A549 (cell line): ENCODE results near the gene KLHL3. TPM values are rescaled to one million over a fixed set of nuclear protein-coding genes. Genes with fewer than 3 reads are reported as not detected.

Experiments used
- ATAC-seq, 2 experiments: fragments of 200-7000 bp in 1 of 2; fragments of >200 bp in 1 of 2; cut with Nextera tagmentation in 1 of 2; cut with Tn5 transposase in 1 of 2; 3 replicates each; pipeline versions ENCODE4 v1.8.0 to v1.9.1; 2018 to 2020; ENCODE audit warnings: mild to moderate bottlenecking in 1 of 2, moderate library complexity in 1 of 2
- CTCF ChIA-PET: fragments of 300-600 bp; sonication (Branson Sonifier 250); formaldehyde crosslinking; extraction: SDS; loops from one replicate; lab custom pipeline; 2021; ENCODE audit warnings: antibody characterized with exemption, inconsistent platforms; lab: Yijun Ruan, JAX
- POLR2A ChIA-PET: fragments of 350-600 bp; formaldehyde crosslinking; extraction: SDS; loops from one replicate; lab custom pipeline; 2021; ENCODE audit warnings: antibody characterized with exemption, inconsistent platforms; lab: Yijun Ruan, JAX
- DNase-seq, 2 experiments: peaks; one replicate each; pipeline versions ENCODE4 v3.0.0 to v3.0.0-alpha.2; 2011 to 2016; ENCODE audit warnings: low read depth in 1 of 2, low spot score in 1 of 2
- FAIRE-seq: peaks from 2 replicates; lab custom pipeline; 2011; peaks lifted over from hg19 to GRCh38; lab: Jason Lieb, UNC
- H3K27ac ChIP-seq, 2 experiments: fragments of >200 bp; sonication (Bioruptor Twin); formaldehyde crosslinking; 3 replicates each; pipeline ENCODE4 v1.5.1; 2016 to 2017
- H3K4me1 ChIP-seq: fragments of >200 bp; sonication (Bioruptor Twin); formaldehyde crosslinking; 3 replicates; pipeline ENCODE4 v1.6.1; 2016
- H3K4me2 ChIP-seq: fragments of >200 bp; sonication (Bioruptor Twin); formaldehyde crosslinking; 3 replicates; pipeline ENCODE4 v1.6.1; 2016
- H3K4me3 ChIP-seq: fragments of >200 bp; sonication (Bioruptor Twin); formaldehyde crosslinking; 3 replicates; pipeline ENCODE4 v1.5.1; 2016
- H3K9me3 ChIP-seq: fragments of >200 bp; sonication (Bioruptor Twin); formaldehyde crosslinking; 3 replicates; pipeline ENCODE4 v1.6.1; 2016
- BCL3 ChIP-seq: fragments of >200 bp; sonication (Bioruptor Twin); formaldehyde crosslinking; IDR thresholded peaks from 3 replicates; pipeline ENCODE4 v1.6.1; 2016
- BHLHE40 ChIP-seq: IDR thresholded peaks from 2 replicates; pipeline ENCODE4 v1.6.1; 2012; ENCODE audit warnings: low read depth, low read length, inconsistent platforms
- CBX2 ChIP-seq: fragments of 200-600 bp; sonication (generic); IDR thresholded peaks from 2 replicates; pipeline ENCODE4 v1.6.1; 2016; ENCODE audit warnings: low read depth, mild to moderate bottlenecking, borderline replicate concordance
- CTCF ChIP-seq: fragments of >200 bp; sonication (Bioruptor Twin); formaldehyde crosslinking; IDR thresholded peaks from 3 replicates; pipeline ENCODE4 v1.5.1; 2016
- E2F6 ChIP-seq: IDR thresholded peaks from 2 replicates; pipeline ENCODE4 v1.6.1; 2012; ENCODE audit warnings: low read depth, borderline replicate concordance
- EHF ChIP-seq: fragments of 250-450 bp; sonication (Bioruptor Pico); IDR thresholded peaks from 2 replicates; pipeline ENCODE4 v1.5.0; 2020; ENCODE audit warnings: mild to moderate bottlenecking
- EHMT2 ChIP-seq: fragments of 200-600 bp; sonication (generic); IDR thresholded peaks from 2 replicates; pipeline ENCODE4 v1.6.1; 2016; ENCODE audit warnings: antibody characterized with exemption, low read depth, mild to moderate bottlenecking, moderate library complexity
- ELK1 ChIP-seq: fragments of 150-350 bp; IDR thresholded peaks from 2 replicates; pipeline ENCODE4 v1.6.1; 2014; ENCODE audit warnings: low read depth, mild to moderate bottlenecking, low read length
- EP300 ChIP-seq, 2 experiments: fragments of >200 bp; sonication (Bioruptor Twin); formaldehyde crosslinking; IDR thresholded peaks; 2 replicates in 1 of 2; 3 replicates in 1 of 2; pipeline ENCODE4 v1.6.1; 2016 to 2017
- FOSB ChIP-seq: fragments of 250-450 bp; sonication (Bioruptor Pico); IDR thresholded peaks from 2 replicates; pipeline ENCODE4 v1.5.0; 2020; ENCODE audit warnings: mild to moderate bottlenecking, moderate library complexity
- HDAC2 ChIP-seq: fragments of 200-600 bp; sonication (generic); IDR thresholded peaks from 2 replicates; pipeline ENCODE4 v1.6.1; 2016
- HOXB13 ChIP-seq: fragments of 250-450 bp; sonication (Bioruptor Pico); IDR thresholded peaks from 2 replicates; pipeline ENCODE4 v1.5.0; 2020; ENCODE audit warnings: low read depth, mild to moderate bottlenecking, moderate library complexity
- MAZ ChIP-seq: fragments of 150-350 bp; IDR thresholded peaks from 2 replicates; pipeline ENCODE4 v1.6.1; 2014; ENCODE audit warnings: antibody characterized with exemption, low read depth, low read length, borderline replicate concordance
- NFE2L2 ChIP-seq: fragments of 150-350 bp; conservative IDR thresholded peaks from 2 replicates; pipeline ENCODE4 v1.6.1; 2014; ENCODE audit warnings: low read length
- NPAS2 ChIP-seq: fragments of 250-450 bp; sonication (Bioruptor Pico); IDR thresholded peaks from 2 replicates; pipeline ENCODE4 v1.8.0; 2022; ENCODE audit warnings: mild to moderate bottlenecking, moderate library complexity, borderline replicate concordance
- NR3C1 ChIP-seq: fragments of >200 bp; sonication (Bioruptor Twin); formaldehyde crosslinking; IDR thresholded peaks from 3 replicates; pipeline ENCODE4 v1.6.1; 2017
- POLR2A ChIP-seq: IDR thresholded peaks from 2 replicates; pipeline ENCODE4 v1.6.1; 2012; ENCODE audit warnings: mild to moderate bottlenecking, low read length
- RARB ChIP-seq: fragments of 250-450 bp; sonication (Bioruptor Pico); IDR thresholded peaks from 2 replicates; pipeline ENCODE4 v1.8.0; 2021; ENCODE audit warnings: mild to moderate bottlenecking, moderate library complexity
- RFX5 ChIP-seq: fragments of 450-650 bp; IDR thresholded peaks from 2 replicates; pipeline ENCODE4 v1.7.1; 2014; ENCODE audit warnings: antibody characterized with exemption, mild to moderate bottlenecking, moderate library complexity
- SMC3 ChIP-seq: fragments of >200 bp; sonication (Bioruptor Twin); formaldehyde crosslinking; IDR thresholded peaks from 3 replicates; pipeline ENCODE4 v1.6.1; 2018; ENCODE audit warnings: inconsistent platforms
- TFCP2L1 ChIP-seq: fragments of 250-450 bp; sonication (Bioruptor Pico); IDR thresholded peaks from 2 replicates; pipeline ENCODE4 v1.5.0; 2021; ENCODE audit warnings: mild to moderate bottlenecking
- USF2 ChIP-seq: fragments of 450-650 bp; IDR thresholded peaks from 2 replicates; pipeline ENCODE4 v1.6.1; 2014; ENCODE audit warnings: antibody characterized with exemption
- ZC3H11A ChIP-seq: fragments of 450-650 bp; IDR thresholded peaks from 2 replicates; pipeline ENCODE4 v1.6.1; 2014; ENCODE audit warnings: antibody characterized with exemption, mild to moderate bottlenecking
- WGBS: methylation state at CpG from one replicate; pipeline ENCODE4 v1.1.6; 2017; ENCODE audit errors: missing lambda C conversion rate; 5-methylcytosine and 5-hydroxymethylcytosine counted together
- polyA plus RNA-seq, 4 experiments: library from polyadenylated mRNA; depleted of rRNA in 3 of 4; stranded (reverse); fragments of >200 nt; fragmentation: RNase III in 1 of 4; extraction: RNeasy Plus Mini Kit Qiagen cat#74134 plus additional on column Dnase treatment in 1 of 4; gene quantifications; 2 replicates in 3 of 4; 3 replicates in 1 of 4; pipeline ENCODE4 v1.2.3, GENCODE V29; 2011 to 2017

KLHL3 gene
- polyA plus RNA-seq, 2 of the 4 experiments (the other 2 are of a cell fraction), result 0.35 to 1.1 TPM

GRCh38 chr5:137641148-137641547, 94.7 kb downstream of the KLHL3 start:
- POLR2A ChIA-PET, result no interaction called here
- DNase-seq, result no peak
- H3K4me3 ChIP-seq, result no peak overlapping the region
- peaks cover 23% of the 10 kb centered on the region for H3K9me3 ChIP-seq
- 35% methylated on average over 1 of the region's 1 CpG for WGBS
- H3K4me1 ChIP-seq, result no peaks in the 10 kb centered on the region
- H3K4me2 ChIP-seq, result no peak overlapping the region
- ATAC-seq, result no peak
- FAIRE-seq, result no peak
- TF ChIP-seq MAZ (no peak), ELK1 (no peak), CBX2 (no peak), NR3C1 (no peak), FOSB (no peak), NPAS2 (no peak), RARB (CRISPR knock-in tag) (no peak), EP300 (IDR thresholded peaks at IDR 0.05) (no peak), USF2 (no peak), HOXB13 (CRISPR knock-in tag) (no peak)
- CTCF ChIA-PET, result interaction anchor here (1.1 to 7.8 kb wide), 3 partner anchors 12 to 112 kb away, joined by 4 to 62 read pairs (median 17); no protein-coding TSS in a partner anchor
- H3K27ac ChIP-seq, result no peak overlapping the region

- ATAC-seq, result no peak
- H3K27ac ChIP-seq, result no peak overlapping the region
- peaks cover 9% of the 10 kb centered on the region for H3K9me3 ChIP-seq
- POLR2A ChIA-PET, result no interaction called here
- no peak for DNase-seq
- no peak for TF ChIP-seq ZC3H11A
- TF ChIP-seq POLR2A, result no peak
- no peak for TF ChIP-seq RFX5
- no peak for TF ChIP-seq CTCF
- TF ChIP-seq BHLHE40, result no peak
- no peak for TF ChIP-seq TFCP2L1 (CRISPR knock-in tag)
- no peak for TF ChIP-seq EHF (CRISPR knock-in tag)
- no peak for TF ChIP-seq HDAC2
- TF ChIP-seq EHMT2, result no peak
- no peak for TF ChIP-seq NFE2L2
- TF ChIP-seq BCL3, result no peak
- TF ChIP-seq SMC3, result no peak
- no peak for TF ChIP-seq E2F6
- 42% methylated on average over 9 of the region's 11 CpGs for WGBS
- no peak overlapping the region for H3K4me2 ChIP-seq
- no peak for FAIRE-seq
- CTCF ChIA-PET, result interaction anchor here (0.6 to 7.8 kb wide), 5 partner anchors 11 to 161 kb away, joined by 3 to 62 read pairs (median 3); no protein-coding TSS in a partner anchor
- no peaks in the 10 kb centered on the region for H3K4me1 ChIP-seq
- H3K4me3 ChIP-seq, result no peak overlapping the region
Observed at GRCh38 chr5:137639645-137640044, 96.2 kb downstream of the KLHL3 start.
